Measurements from ENCODE around the gene FNDC3B. TPM values are rescaled to one million over a fixed set of nuclear protein-coding genes. Genes with fewer than 3 reads are reported as not detected.

FNDC3B gene
- total RNA-seq, 1 donor from 2014 or later, result 153 TPM

DNA sequence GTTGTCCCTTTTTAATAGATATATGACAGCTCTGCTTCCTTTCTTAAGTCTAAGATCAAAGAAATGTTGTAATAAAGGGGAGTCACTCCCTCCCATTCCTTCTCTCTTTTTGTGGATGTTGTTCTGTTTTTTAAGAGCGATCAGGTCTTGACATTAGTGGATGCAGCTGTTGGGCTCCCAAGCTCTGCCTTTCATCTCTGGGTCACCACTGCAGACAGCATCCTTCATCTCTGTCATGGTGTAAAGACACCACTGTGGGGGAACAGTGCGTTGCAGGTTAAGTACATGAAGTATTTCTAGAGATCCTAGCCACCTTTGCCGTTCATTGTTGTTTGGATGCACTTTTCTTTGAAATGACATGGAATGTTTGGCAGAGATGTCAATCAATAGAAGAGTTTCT lies 17.7 kb downstream of the FNDC3B start:
- ATAC-seq (no peak), DNase-seq (no peak)
- Histone ChIP-seq H3K4me1 (peaks cover 57% of the 10 kb centered on the region), H3K27ac (no peak overlapping the region), H3K36me3 (peaks cover 8% of the 10 kb centered on the region), H3K9me3 (no peaks in the 10 kb centered on the region), H3K4me3 (no peak overlapping the region), H3K27me3 (ENCODE audit: low read depth) (no peaks in the 10 kb centered on the region)
- intact Hi-C loops (cut with DNase I), result no loop called here
- TF ChIP-seq, protein P1, sequence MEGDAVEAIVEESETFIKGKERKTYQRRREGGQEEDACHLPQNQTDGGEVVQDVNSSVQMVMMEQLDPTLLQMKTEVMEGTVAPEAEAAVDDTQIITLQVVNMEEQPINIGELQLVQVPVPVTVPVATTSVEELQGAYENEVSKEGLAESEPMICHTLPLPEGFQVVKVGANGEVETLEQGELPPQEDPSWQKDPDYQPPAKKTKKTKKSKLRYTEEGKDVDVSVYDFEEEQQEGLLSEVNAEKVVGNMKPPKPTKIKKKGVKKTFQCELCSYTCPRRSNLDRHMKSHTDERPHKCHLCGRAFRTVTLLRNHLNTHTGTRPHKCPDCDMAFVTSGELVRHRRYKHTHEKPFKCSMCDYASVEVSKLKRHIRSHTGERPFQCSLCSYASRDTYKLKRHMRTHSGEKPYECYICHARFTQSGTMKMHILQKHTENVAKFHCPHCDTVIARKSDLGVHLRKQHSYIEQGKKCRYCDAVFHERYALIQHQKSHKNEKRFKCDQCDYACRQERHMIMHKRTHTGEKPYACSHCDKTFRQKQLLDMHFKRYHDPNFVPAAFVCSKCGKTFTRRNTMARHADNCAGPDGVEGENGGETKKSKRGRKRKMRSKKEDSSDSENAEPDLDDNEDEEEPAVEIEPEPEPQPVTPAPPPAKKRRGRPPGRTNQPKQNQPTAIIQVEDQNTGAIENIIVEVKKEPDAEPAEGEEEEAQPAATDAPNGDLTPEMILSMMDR (IDR thresholded peaks at IDR 0.05), result no peak

DNA sequence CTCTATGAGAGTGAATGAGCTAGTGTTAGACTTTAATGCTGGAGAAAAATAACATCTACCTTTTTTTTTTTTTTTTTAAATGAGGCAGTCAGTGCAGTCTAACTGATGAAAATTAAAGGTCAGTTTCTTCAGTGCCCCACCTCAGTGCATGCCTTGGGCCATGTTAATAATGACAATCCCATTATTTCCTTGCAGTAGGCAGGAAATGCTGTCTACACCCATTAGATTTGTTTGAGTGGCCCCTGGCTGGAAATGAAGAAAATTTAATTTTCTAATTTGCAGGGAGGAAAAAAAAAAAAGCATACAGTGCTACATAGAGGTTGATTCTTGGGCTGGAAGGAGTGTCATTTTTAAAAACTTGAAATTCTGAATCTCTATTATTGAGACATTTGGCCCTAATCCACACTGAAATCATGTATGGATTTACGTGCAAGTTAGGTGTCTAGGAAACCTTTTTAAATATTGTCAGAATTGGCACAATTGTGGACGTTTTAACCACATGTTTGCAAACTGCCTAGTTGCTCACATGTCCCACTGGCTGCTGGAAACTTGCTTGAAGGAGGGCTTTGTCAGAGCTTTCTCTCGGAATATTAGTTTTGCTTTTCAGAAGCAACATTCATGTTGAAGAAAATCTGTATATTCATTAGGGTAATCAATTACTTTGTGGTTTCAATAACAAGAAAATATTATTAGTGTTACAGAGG lies 18.4 kb downstream of the FNDC3B start:
- intact Hi-C loops (cut with DNase I), result no loop called here
- H3K27me3 ChIP-seq (ENCODE audit: low read depth), result no peaks in the 10 kb centered on the region
- TF ChIP-seq, protein P1 (IDR thresholded peaks at IDR 0.05), result no peak
- peaks cover 8% of the 10 kb centered on the region for H3K36me3 ChIP-seq
- H3K4me1 ChIP-seq, result peaks cover 64% of the 10 kb centered on the region
- DNase-seq, result no peak
- H3K4me3 ChIP-seq, result no peak overlapping the region
- H3K27ac ChIP-seq, result no peak overlapping the region
- no peaks in the 10 kb centered on the region for H3K9me3 ChIP-seq
- no peak for ATAC-seq

DNA sequence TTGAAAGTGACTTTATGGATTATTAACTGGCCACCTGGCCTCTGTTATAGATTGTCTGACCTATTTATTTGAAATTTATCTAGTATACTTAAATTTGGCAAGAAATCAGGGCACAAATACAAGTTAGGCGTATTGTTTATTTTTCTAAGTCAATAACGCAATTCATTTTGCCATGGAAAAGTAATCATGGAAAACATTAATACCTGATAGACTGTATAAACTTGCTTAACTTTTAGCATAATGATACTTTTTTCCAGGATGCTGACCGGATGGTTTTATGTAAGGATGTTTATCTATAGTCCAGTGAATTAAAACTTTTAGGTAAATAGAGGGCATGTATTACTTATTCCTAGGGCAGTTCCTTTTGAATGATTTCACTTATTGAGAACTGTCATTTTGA lies 20.2 kb downstream of the FNDC3B start:
- peaks cover 76% of the 10 kb centered on the region for H3K4me1 ChIP-seq
- H3K27me3 ChIP-seq (ENCODE audit: low read depth), result no peaks in the 10 kb centered on the region
- no peak overlapping the region for H3K27ac ChIP-seq
- DNase-seq (no peak), ATAC-seq (no peak)
- H3K4me3 ChIP-seq, result no peak overlapping the region
- TF ChIP-seq, protein P1 (IDR thresholded peaks at IDR 0.05), result no peak
- no peaks in the 10 kb centered on the region for H3K9me3 ChIP-seq
- intact Hi-C loops (cut with DNase I), result no loop called here
- H3K36me3 ChIP-seq, result peaks cover 5% of the 10 kb centered on the region

DNA sequence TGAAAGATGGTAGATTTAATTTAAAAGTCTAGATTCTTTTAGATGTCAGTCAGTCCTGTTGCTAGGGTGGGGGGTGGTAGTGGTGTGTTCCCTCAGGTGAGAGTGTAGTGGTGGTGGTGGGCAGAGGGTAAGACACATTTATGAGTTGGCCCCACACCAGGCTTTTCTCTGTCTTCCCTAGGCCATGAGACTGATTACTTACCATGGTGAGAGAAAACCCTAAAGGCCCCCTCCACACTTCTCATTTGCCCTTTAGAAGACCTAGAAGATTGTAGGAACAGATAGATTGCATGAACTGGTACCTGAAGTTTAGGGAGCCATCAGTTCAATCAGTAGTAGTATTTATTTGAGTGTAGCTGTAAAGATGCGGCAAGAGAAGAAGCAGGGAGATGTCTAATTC lies 20.9 kb downstream of the FNDC3B start:
- no peak for DNase-seq
- Histone ChIP-seq H3K9me3 (no peaks in the 10 kb centered on the region), H3K27me3 (ENCODE audit: low read depth) (no peaks in the 10 kb centered on the region), H3K27ac (no peak overlapping the region), H3K36me3 (no peaks in the 10 kb centered on the region), H3K4me1 (peaks cover 75% of the 10 kb centered on the region), H3K4me3 (no peak overlapping the region)
- TF ChIP-seq, protein P1 (IDR thresholded peaks at IDR 0.05), result no peak
- no peak for ATAC-seq
- intact Hi-C loops (cut with DNase I), result no loop called here

DNA sequence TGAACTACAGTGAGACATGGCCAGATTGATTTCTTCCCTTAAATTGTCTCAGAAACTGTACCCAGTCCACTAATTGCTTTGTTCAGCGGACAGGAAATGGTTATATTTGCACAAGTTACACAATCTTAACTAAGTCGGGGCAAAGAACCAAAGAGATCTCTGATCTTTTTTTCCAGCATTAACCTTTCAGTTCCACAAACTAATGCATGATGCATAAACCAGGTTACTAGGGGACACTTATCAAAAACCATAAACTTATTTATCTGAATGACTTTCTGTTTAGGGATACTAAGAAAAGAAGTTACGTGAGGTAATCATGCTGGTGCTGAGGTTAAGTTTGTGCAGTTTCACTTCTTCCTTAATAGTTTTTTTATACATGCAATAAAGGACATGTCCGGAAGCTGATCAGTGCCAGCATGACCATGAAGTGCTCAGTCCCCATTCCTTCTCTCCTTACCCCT lies 22.4 kb downstream of the FNDC3B start:
- H3K27me3 ChIP-seq (ENCODE audit: low read depth), result no peaks in the 10 kb centered on the region
- no peaks in the 10 kb centered on the region for H3K9me3 ChIP-seq
- H3K36me3 ChIP-seq, result no peaks in the 10 kb centered on the region
- H3K4me1 ChIP-seq, result peaks cover 75% of the 10 kb centered on the region
- intact Hi-C loops (cut with DNase I), result no loop called here
- TF ChIP-seq, protein P1 (IDR thresholded peaks at IDR 0.05), result no peak
- ATAC-seq (peak; percentile 75 to 87), DNase-seq (no peak)
- peak overlapping the region; percentile 12 for H3K27ac ChIP-seq
- peak overlapping the region; percentile 19 for H3K4me3 ChIP-seq
